BLaER1 treated with 17β-estradiol and CSF1 and Interleukin-3, amounts not matched to agents 10 nM and 100 nM (cell line): ENCODE data around the gene DKKL1.

ENCODE experiments used
- H3K27ac ChIP-seq, 11 experiments: shearing (Covaris generic); formaldehyde crosslinking; 2 replicates each; pipeline ENCODE4 v1.8.1; 2022
- H3K27me3 ChIP-seq, 11 experiments: shearing (Covaris generic); formaldehyde crosslinking; 2 replicates each; pipeline ENCODE4 v1.8.1; 2022
- H3K36me3 ChIP-seq, 11 experiments: shearing (Covaris generic); formaldehyde crosslinking; 2 replicates each; pipeline ENCODE4 v1.8.1; 2022
- H3K4me1 ChIP-seq, 10 experiments: shearing (Covaris generic); formaldehyde crosslinking; 2 replicates each; pipeline ENCODE4 v1.8.1; 2022
- H3K4me2 ChIP-seq, 11 experiments: shearing (Covaris generic); formaldehyde crosslinking; 2 replicates each; pipeline ENCODE4 v1.8.1; 2022
- H3K4me3 ChIP-seq, 10 experiments: shearing (Covaris generic); formaldehyde crosslinking; 2 replicates each; pipeline ENCODE4 v1.8.1; 2022
- H3K9ac ChIP-seq, 11 experiments: shearing (Covaris generic); formaldehyde crosslinking; 2 replicates each; pipeline ENCODE4 v1.8.1; 2022
- H3K9me3 ChIP-seq, 11 experiments: shearing (Covaris generic); formaldehyde crosslinking; replicated peaks in 1 of 11; 2 replicates each; pipeline ENCODE4 v1.8.1; 2022
- H4K20me1 ChIP-seq, 11 experiments: shearing (Covaris generic); formaldehyde crosslinking; 2 replicates each; pipeline ENCODE4 v1.8.1; 2022
- Cebpa-rat ChIP-seq, 11 experiments: shearing (Covaris generic); IDR thresholded peaks; 2 replicates each; pipeline ENCODE4 v1.8.1; 2022

DKKL1 gene

GRCh38 chr19:49340069-49340864, 23.4 kb upstream of the DKKL1 start:
- H4K20me1 ChIP-seq = peaks cover 0 to 32% (median 12%) of the 10 kb centered on the region in 11 experiments; a peak in 12 of 22 replicates
- H3K36me3 ChIP-seq = peaks cover 0 to 11% (median 0%) of the 10 kb centered on the region in 11 experiments; a peak in 2 of 22 replicates
- H3K4me1 ChIP-seq = peaks cover 32 to 52% (median 45%) of the 10 kb centered on the region in 10 experiments
- peak overlapping the region in 7 of 11 experiments; percentile 2 to 62 (median 52); a peak in 9 of 22 replicates for H3K9ac ChIP-seq
- H3K27me3 ChIP-seq = peaks cover 10 to 58% (median 39%) of the 10 kb centered on the region in 11 experiments; a peak in 20 of 22 replicates
- H3K4me3 ChIP-seq = peak overlapping the region in 9 of 10 experiments; percentile 1 to 61 (median 38); a peak in 12 of 20 replicates
- no peak for TF ChIP-seq Cebpa-rat (IDR thresholded peaks at IDR 0.05)
- peak overlapping the region; percentile 81 to 97 (median 92) for H3K4me2 ChIP-seq
- peak overlapping the region in 5 of 11 experiments; percentile 44 to 58 (median 52); a peak in 8 of 22 replicates for H3K27ac ChIP-seq
- 0 out of 22 replicates have a peak, but pooled peaks cover 0 to 8% (median 0%) of the 10 kb centered on the region in 11 experiments for H3K9me3 ChIP-seq

- peak overlapping the region in 5 of 11 experiments; percentile 44 to 58 (median 52); a peak in 7 of 22 replicates for H3K27ac ChIP-seq
- H3K9me3 ChIP-seq = 0 out of 22 replicates have a peak, but pooled peaks cover 0 to 8% (median 0%) of the 10 kb centered on the region in 11 experiments
- TF ChIP-seq Cebpa-rat (IDR thresholded peaks at IDR 0.05) = no peak
- peak overlapping the region in 8 of 10 experiments; percentile 1 to 61 (median 32); a peak in 6 of 20 replicates for H3K4me3 ChIP-seq
- H3K4me1 ChIP-seq = peaks cover 24 to 45% (median 37%) of the 10 kb centered on the region in 10 experiments
- H3K9ac ChIP-seq = peak overlapping the region in 7 of 11 experiments; percentile 2 to 62 (median 52); a peak in 9 of 22 replicates
- peaks cover 0 to 11% (median 0%) of the 10 kb centered on the region in 11 experiments; a peak in 2 of 22 replicates for H3K36me3 ChIP-seq
- H3K4me2 ChIP-seq = peak overlapping the region; percentile 81 to 97 (median 92)
- peaks cover 10 to 58% (median 40%) of the 10 kb centered on the region in 11 experiments; a peak in 20 of 22 replicates for H3K27me3 ChIP-seq
- H4K20me1 ChIP-seq = peaks cover 0 to 32% (median 12%) of the 10 kb centered on the region in 11 experiments; a peak in 12 of 22 replicates
Observed at GRCh38 chr19:49340865-49341718, 22.6 kb upstream of the DKKL1 start.

- Histone ChIP-seq H3K36me3 (peaks cover 0 to 11% (median 0%) of the 10 kb centered on the region in 11 experiments; a peak in 2 of 22 replicates), H3K4me1 (peaks cover 23 to 33% (median 27%) of the 10 kb centered on the region in 10 experiments)
- TF ChIP-seq Cebpa-rat (IDR thresholded peaks at IDR 0.05) = no peak
Observed at GRCh38 chr19:49342291-49342721, 21.4 kb upstream of the DKKL1 start.

GRCh38 chr19:49343123-49343522, 20.6 kb upstream of the DKKL1 start:
- no peak overlapping the region for H3K4me3 ChIP-seq
- H3K27me3 ChIP-seq = peaks cover 10 to 45% (median 40%) of the 10 kb centered on the region in 11 experiments; a peak in 20 of 22 replicates
- TF ChIP-seq Cebpa-rat (IDR thresholded peaks at IDR 0.05) = no peak
- H4K20me1 ChIP-seq = peaks cover 0 to 28% (median 12%) of the 10 kb centered on the region in 11 experiments; a peak in 11 of 22 replicates
- H3K9ac ChIP-seq = no peak overlapping the region
- peaks cover 0 to 7% (median 0%) of the 10 kb centered on the region in 11 experiments; a peak in 2 of 22 replicates for H3K36me3 ChIP-seq
- H3K4me2 ChIP-seq = no peak overlapping the region
- H3K9me3 ChIP-seq = 0 out of 22 replicates have a peak, but pooled peaks cover 0 to 8% (median 0%) of the 10 kb centered on the region in 11 experiments
- no peak overlapping the region for H3K27ac ChIP-seq
- H3K4me1 ChIP-seq = peaks cover 23 to 28% (median 26%) of the 10 kb centered on the region in 10 experiments

More at GRCh38 chr19:49342291-49342721, 21.4 kb upstream of the DKKL1 start:
- Histone ChIP-seq H3K4me3 (no peak overlapping the region), H4K20me1 (peaks cover 0 to 28% (median 12%) of the 10 kb centered on the region in 11 experiments; a peak in 11 of 22 replicates), H3K27me3 (peaks cover 10 to 52% (median 40%) of the 10 kb centered on the region in 11 experiments; a peak in 20 of 22 replicates), H3K27ac (no peak overlapping the region), H3K9me3 (0 out of 22 replicates have a peak, but pooled peaks cover 0 to 8% (median 0%) of the 10 kb centered on the region in 11 experiments), H3K4me2 (peak overlapping the region in 6 of 11 experiments; percentile 89 to 97 (median 94); a peak in 5 of 22 replicates), H3K9ac (no peak overlapping the region)

GRCh38 chr19:49344505-49345423, 18.9 kb upstream of the DKKL1 start:
- Histone ChIP-seq H3K36me3 (0 out of 22 replicates have a peak, but pooled peaks cover 0 to under 1% (median 0%) of the 10 kb centered on the region in 11 experiments), H3K4me2 (no peak overlapping the region), H3K4me3 (no peak overlapping the region), H3K27me3 (peaks cover 10 to 45% (median 40%) of the 10 kb centered on the region in 11 experiments; a peak in 20 of 22 replicates), H3K9me3 (peaks cover 0 to 11% (median 5%) of the 10 kb centered on the region in 11 experiments; a peak in 7 of 22 replicates), H3K27ac (no peak overlapping the region), H4K20me1 (peaks cover 0 to 20% (median 10%) of the 10 kb centered on the region in 11 experiments; a peak in 11 of 22 replicates), H3K9ac (no peak overlapping the region), H3K4me1 (peaks cover 13 to 24% (median 20%) of the 10 kb centered on the region in 10 experiments)
- no peak for TF ChIP-seq Cebpa-rat (IDR thresholded peaks at IDR 0.05)

GRCh38 chr19:49347191-49347590, 16.5 kb upstream of the DKKL1 start:
- H4K20me1 ChIP-seq = peaks cover 0 to 6% (median 0%) of the 10 kb centered on the region in 11 experiments; a peak in 4 of 22 replicates
- H3K4me1 ChIP-seq = peaks cover 0 to 3% (median 0%) of the 10 kb centered on the region in 10 experiments; a peak in 4 of 20 replicates
- no peak overlapping the region for H3K9ac ChIP-seq
- peaks cover 0 to 33% (median 31%) of the 10 kb centered on the region in 11 experiments; a peak in 18 of 22 replicates for H3K27me3 ChIP-seq
- H3K36me3 ChIP-seq = no peaks in the 10 kb centered on the region
- peaks cover 0 to 15% (median 7%) of the 10 kb centered on the region in 11 experiments; a peak in 7 of 22 replicates for H3K9me3 ChIP-seq
- no peak overlapping the region for H3K4me3 ChIP-seq
- no peak overlapping the region for H3K4me2 ChIP-seq
- TF ChIP-seq Cebpa-rat (IDR thresholded peaks at IDR 0.05) = no peak
- no peak overlapping the region for H3K27ac ChIP-seq

- H3K36me3 ChIP-seq = no peaks in the 10 kb centered on the region
- H3K9me3 ChIP-seq = peaks cover 0 to 15% (median 7%) of the 10 kb centered on the region in 11 experiments; a peak in 7 of 22 replicates
- no peaks in the 10 kb centered on the region for H3K4me1 ChIP-seq
- TF ChIP-seq Cebpa-rat (IDR thresholded peaks at IDR 0.05) = no peak
- H3K27ac ChIP-seq = no peak overlapping the region
- H3K4me3 ChIP-seq = no peak overlapping the region
- no peak overlapping the region for H3K9ac ChIP-seq
- H4K20me1 ChIP-seq = peaks cover 0 to 5% (median 0%) of the 10 kb centered on the region in 11 experiments; a peak in 3 of 22 replicates
- peaks cover 0 to 27% (median 25%) of the 10 kb centered on the region in 11 experiments; a peak in 18 of 22 replicates for H3K27me3 ChIP-seq
- no peak overlapping the region for H3K4me2 ChIP-seq
Observed at GRCh38 chr19:49347835-49348234, 15.8 kb upstream of the DKKL1 start.
